ENCODE results near the gene OSBPL5.
"Not testable (repeated sequence)": the region's sequence is repeated elsewhere in the genome, so short reads cannot be mapped to it uniquely, and the experiment has no call there.

DNA sequence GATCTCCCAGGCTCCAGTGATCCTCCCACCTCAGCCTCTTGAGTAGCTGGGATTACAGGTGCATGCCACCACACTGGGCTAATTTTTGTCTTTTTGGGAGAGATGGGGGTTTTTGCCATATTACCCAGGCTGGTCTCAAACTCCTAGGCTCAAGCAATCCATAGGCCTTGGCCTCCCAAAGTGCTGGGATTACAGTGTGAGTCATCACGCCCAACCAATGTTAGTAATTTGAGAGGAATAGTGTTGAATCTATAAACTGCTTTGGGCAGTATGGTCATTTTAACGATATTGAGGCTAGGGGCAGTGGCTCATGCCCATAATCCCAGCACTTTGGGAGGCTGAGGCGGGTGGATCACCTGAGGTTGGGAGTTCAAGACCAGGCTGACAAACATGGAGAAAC lies 98.8 kb downstream of the OSBPL5 start:
- TF ChIP-seq L3MBTL2 (conservative IDR thresholded peaks at IDR 0.05); SUZ12 (IDR thresholded peaks at IDR 0.05); FOXA1 (IDR thresholded peaks at IDR 0.05); FOXM1 (IDR thresholded peaks at IDR 0.05; ENCODE audit: borderline replicate concordance); BHLHE40 (IDR thresholded peaks at IDR 0.05; ENCODE audit: borderline replicate concordance); SP1 (IDR thresholded peaks at IDR 0.05): not testable (repeated sequence)
- TF ChIP-seq, protein P1, sequence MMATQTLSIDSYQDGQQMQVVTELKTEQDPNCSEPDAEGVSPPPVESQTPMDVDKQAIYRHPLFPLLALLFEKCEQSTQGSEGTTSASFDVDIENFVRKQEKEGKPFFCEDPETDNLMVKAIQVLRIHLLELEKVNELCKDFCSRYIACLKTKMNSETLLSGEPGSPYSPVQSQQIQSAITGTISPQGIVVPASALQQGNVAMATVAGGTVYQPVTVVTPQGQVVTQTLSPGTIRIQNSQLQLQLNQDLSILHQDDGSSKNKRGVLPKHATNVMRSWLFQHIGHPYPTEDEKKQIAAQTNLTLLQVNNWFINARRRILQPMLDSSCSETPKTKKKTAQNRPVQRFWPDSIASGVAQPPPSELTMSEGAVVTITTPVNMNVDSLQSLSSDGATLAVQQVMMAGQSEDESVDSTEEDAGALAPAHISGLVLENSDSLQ (IDR thresholded peaks at IDR 0.05): not testable (repeated sequence)
